Fibroblast of lung (primary cell): Measurements from ENCODE around the gene SLC6A4.

Experiments used
- CTCF ChIP-seq, 2 donors: IDR thresholded peaks in 1 of 2; conservative IDR thresholded peaks in 1 of 2; 1 replicate in 1 of 2; 2 replicates in 1 of 2; pipeline ENCODE4 v1.5.1; 2011 to 2012; ENCODE audit warnings: low read length in 2 of 2, control low read depth in 1 of 2, inconsistent platforms in 1 of 2, low read depth in 1 of 2, mild to moderate bottlenecking in 1 of 2
- EZH2 ChIP-seq: IDR thresholded peaks from 2 replicates; pipeline ENCODE4 v1.5.1; 2012; ENCODE audit warnings: low read length, control low read depth, mild to moderate bottlenecking; ENCODE audit errors: missing control alignments

- TF ChIP-seq CTCF (conservative IDR thresholded peaks at IDR 0.05 in 1 of 2, IDR thresholded peaks at IDR 0.05 in 1 of 2; ENCODE audit: low read depth in 1 of 2, low read length in 2 of 2) (no peak), EZH2 (peak; percentile 38)
Observed at GRCh38 chr17:30237296-30238002, 2.0 kb upstream of the SLC6A4 start.
